Motor neuron (in vitro differentiated cells): ENCODE measurements around the gene SPTAN1. TPM values are rescaled to one million over a fixed set of nuclear protein-coding genes. Genes with fewer than 3 reads are reported as not detected.
A peak's percentile ranks its signal among the peaks of the same experiment; 100 is the strongest.

Experiments used
- ATAC-seq, 8 experiments: fragments of 200-7000 bp; cut with Tn5 transposase; replicated peaks in 6 of 8; 2 replicates each; pipeline ENCODE4 v1.8.0; 2021; ENCODE audit warnings: mild to moderate bottlenecking in 8 of 8, moderate library complexity in 8 of 8
- H3K27ac ChIP-seq, 2 donors: fragments of 250-450 bp; sonication (Bioruptor Pico); 2 replicates each; pipeline ENCODE4 v1.9.0; 2021; ENCODE audit warnings: antibody characterized with exemption in 2 of 2, mild to moderate bottlenecking in 2 of 2, moderate library complexity in 1 of 2
- H3K4me1 ChIP-seq, 2 donors: fragments of 250-450 bp; sonication (Bioruptor Pico); replicated peaks in 1 of 2; 2 replicates each; pipeline ENCODE4 v1.6.1; 2021; ENCODE audit warnings: antibody characterized with exemption in 2 of 2, mild to moderate bottlenecking in 2 of 2, moderate library complexity in 1 of 2
- H3K4me3 ChIP-seq, 5 donors: fragments of 250-450 bp; sonication (Bioruptor Pico); 2 replicates each; pipeline ENCODE4 v1.9.0; 2021; ENCODE audit warnings: antibody characterized with exemption in 5 of 5, mild to moderate bottlenecking in 5 of 5, moderate library complexity in 4 of 5
- WGBS, 10 experiments: fragments of 450-650 bp; shearing (Covaris generic); methylation state at CpG; one replicate each; pipeline ENCODE4 v1.0.0; 2022; 5-methylcytosine and 5-hydroxymethylcytosine counted together
- in situ Hi-C, 9 experiments: fragments of 400-800 bp; cut with MboI; loops; one replicate each; pipeline ENCODE4 v1.15.0; 2021; ENCODE audit warnings: low sequenced_read_pairs in 9 of 9, low pct_unique_long_range_greater_than_20kb in 2 of 9; ENCODE audit not compliant: unreplicated experiment in 9 of 9
- total RNA-seq, 8 experiments: library from RNA; unstranded; fragments of 300-600 nt; gene quantifications; 2 replicates each; pipeline versions ENCODE4 v1.2.3 to v1.2.4, GENCODE V29; 2022

SPTAN1 gene
- total RNA-seq, 8 experiments from 2014 or later = 195 to 680 (median 254) TPM

DNA sequence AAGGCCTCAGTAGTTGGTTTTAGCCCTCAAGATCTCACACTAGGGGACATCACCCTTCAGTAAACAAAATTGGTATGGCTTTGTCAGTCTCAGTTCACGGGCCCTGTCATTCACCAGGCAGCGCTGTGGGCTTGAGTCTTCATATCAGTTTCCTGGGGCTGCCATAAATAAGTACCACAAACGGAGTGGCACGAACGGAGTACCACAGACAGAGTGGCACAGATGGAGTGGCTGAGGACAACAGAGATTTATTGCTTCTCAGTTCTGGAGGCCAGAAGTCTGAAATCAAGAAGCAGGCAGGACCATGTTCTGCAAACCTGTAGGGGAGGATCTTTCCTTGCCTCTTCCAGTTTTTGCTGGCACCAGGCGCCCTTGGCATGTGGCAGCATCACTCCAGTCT lies 66.7 kb downstream of the SPTAN1 start:
- no peak for ATAC-seq
- Histone ChIP-seq H3K4me1 (no peaks in the 10 kb centered on the region), H3K27ac (no peak overlapping the region), H3K4me3 (no peak overlapping the region)
- WGBS, 10 experiments = 87 to 100% (median 96%) methylated on average over 2 to 5 of the region's 6 CpGs; no CpG with 5 or more reads in 4 of the 10 experiments
- in situ Hi-C loops = loop anchor here in 1 of 9 experiments (25.0 kb wide), 1 partner anchor 368 kb away; no protein-coding TSS in a partner anchor

DNA sequence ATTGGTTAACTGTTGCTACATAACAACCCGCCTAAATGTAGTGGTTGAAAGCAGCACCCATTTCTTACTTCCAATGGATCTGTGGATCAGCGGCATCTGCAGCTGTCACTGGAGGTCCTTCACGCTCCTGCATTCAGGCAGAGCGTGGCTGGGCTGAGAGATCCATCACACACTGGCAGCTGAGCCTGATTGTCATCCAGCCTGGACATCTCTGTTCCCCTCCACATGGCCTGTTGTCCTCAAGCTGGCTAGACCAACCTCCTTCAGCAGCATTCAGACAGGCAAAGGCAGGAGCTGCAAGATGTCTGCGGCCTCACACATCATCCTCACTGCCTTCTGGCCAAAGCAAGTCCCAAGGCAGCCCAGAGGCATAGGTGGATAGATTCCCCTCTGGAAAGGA lies 67.4 kb downstream of the SPTAN1 start:
- WGBS, 10 experiments = 80 to 100% (median 94%) methylated on average over 1 to 4 of the region's 5 CpGs; no CpG with 5 or more reads in 6 of the 10 experiments
- H3K27ac ChIP-seq = no peak overlapping the region
- in situ Hi-C loops = loop anchor here in 1 of 9 experiments (25.0 kb wide), 1 partner anchor 368 kb away; no protein-coding TSS in a partner anchor
- H3K4me3 ChIP-seq = no peak overlapping the region
- H3K4me1 ChIP-seq = no peaks in the 10 kb centered on the region
- ATAC-seq = no peak

DNA sequence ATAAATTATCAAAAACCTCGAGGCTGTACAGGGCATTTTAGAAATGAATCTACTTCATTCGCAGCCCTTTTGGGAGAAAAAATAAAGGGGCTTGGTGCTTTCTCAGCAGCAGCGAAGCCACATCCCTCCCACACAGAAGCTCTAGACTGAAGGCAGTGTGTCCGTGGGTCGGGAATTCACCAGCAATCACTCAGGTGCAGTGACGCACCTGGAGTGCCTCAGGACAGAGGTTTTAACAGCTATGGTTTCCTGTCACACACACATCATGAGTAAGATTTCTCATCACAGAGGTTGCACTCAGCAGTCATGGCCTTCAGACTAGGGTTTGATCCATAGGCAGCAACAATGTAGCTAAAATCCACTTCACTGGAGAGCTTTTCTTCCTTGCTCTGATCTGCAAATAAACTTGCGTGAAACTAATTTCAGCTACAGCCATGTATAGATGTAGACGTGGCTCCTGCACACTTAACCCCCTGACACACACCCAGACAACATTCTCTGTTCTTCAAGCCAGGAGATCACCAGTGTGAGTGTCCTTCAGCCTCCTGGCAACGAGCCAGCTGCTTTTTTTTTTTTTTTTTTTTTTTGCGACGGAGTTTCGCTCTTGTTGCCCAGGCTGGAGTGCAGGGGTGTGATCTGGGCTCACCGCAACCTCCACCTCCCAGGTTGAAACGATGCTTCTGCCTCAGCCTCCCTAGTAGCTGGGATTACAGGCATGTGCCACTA lies 69.5 kb downstream of the SPTAN1 start:
- in situ Hi-C loops = loop anchor here in 1 of 9 experiments (25.0 kb wide), 1 partner anchor 365 kb away; no protein-coding TSS in a partner anchor
- no peak for ATAC-seq
- WGBS, 10 experiments = 20 to 100% (median 98%) methylated on average over 1 to 7 of the region's 14 CpGs

DNA sequence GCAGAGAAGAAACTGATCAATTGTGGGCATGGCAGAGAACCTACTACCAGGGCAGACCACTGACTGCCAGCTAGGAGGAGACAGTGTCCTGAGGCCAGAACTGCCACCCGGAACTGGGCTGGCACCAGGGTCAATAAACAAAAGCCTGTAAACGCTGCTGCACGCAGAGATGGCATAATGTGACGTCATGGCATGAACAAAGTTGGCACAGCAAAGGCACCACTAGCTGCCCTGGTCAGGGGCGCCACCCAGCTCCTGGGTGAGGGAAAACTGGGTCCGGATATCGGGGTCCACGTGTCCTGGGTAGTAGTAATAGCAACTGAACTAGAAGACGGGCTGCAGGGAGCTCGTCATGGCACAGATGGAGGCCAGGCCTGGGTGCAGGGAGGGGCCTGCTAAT lies 72.2 kb downstream of the SPTAN1 start:
- no peak for ATAC-seq
- in situ Hi-C loops = loop anchor here in 1 of 9 experiments (25.0 kb wide), 1 partner anchor 363 kb away; no protein-coding TSS in a partner anchor
- no peaks in the 10 kb centered on the region for H3K4me1 ChIP-seq
- H3K4me3 ChIP-seq = no peak overlapping the region
- WGBS, 10 experiments = 90 to 100% (median 96%) methylated on average over 2 to 8 of the region's 10 CpGs; no CpG with 5 or more reads in 5 of the 10 experiments
- H3K27ac ChIP-seq = no peak overlapping the region

More for the DNA sequence above, 69.5 kb downstream of the SPTAN1 start:
- H3K27ac ChIP-seq = no peak overlapping the region
- no peaks in the 10 kb centered on the region for H3K4me1 ChIP-seq
- no peak overlapping the region for H3K4me3 ChIP-seq

DNA sequence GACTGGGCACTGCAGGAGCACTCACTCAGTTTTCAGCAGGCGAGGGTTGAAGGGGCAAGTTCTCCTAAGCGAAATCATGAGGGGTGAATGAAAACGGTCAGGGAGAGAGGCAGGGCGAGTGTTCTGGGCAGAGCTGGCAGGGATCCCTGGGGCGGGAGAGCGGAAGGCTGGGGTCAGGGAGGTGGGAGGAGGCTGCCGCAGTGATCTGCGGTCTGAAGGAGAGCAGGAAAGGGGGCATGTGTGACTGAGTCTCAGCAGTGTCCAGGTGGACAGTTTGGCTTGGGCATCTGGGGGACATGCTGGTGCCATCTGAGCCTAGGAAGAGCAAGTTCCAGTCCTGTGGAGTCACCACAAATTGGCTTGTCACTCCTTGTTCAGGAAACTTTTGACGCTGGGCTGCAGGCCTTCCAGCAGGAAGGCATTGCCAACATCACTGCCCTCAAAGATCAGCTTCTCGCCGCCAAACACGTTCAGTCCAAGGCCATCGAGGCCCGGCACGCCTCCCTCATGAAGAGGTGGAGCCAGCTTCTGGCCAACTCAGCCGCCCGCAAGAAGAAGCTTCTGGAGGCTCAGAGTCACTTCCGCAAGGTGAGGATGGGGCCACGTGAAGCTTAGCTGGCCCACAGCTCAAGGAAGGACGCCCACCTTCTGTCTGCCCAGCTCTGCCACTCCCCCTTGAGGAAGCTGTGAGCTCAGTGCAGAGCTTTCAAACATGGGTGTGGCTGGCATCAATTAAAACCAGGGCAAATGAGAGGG lies 73.2 kb downstream of the SPTAN1 start:
- H3K4me1 ChIP-seq = no peaks in the 10 kb centered on the region
- WGBS, 10 experiments = 40 to 100% (median 65%) methylated on average over 1 to 13 of the region's 20 CpGs; no CpG with 5 or more reads in 2 of the 10 experiments
- ATAC-seq = peak in 5 of 8 experiments; percentile 13 to 35 (median 22)
- no peak overlapping the region for H3K4me3 ChIP-seq
- H3K27ac ChIP-seq = no peak overlapping the region
- in situ Hi-C loops = no loop called here

DNA sequence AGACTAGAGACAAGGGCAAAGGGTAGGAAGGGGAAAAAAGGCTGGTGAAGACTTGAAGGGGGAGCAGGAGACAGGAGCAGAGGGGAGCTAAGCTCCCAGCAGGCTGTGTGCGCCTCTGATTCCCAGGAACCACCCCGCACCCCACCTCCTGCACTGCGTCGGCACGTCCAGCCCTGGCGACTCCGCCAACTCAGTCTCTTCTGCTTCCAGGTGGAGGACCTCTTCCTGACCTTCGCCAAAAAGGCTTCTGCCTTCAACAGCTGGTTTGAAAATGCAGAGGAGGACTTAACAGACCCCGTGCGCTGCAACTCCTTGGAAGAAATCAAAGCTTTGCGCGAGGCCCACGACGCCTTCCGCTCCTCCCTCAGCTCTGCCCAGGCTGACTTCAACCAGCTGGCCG lies 73.8 kb downstream of the SPTAN1 start:
- peak in 5 of 8 experiments; percentile 2 to 19 (median 14) for ATAC-seq
- H3K4me1 ChIP-seq = no peaks in the 10 kb centered on the region
- 87 to 100% (median 95%) methylated on average over 5 to 8 of the region's 16 CpGs; no CpG with 5 or more reads in 6 of the 10 experiments for WGBS, 10 experiments
- no peak overlapping the region for H3K4me3 ChIP-seq
- no peak overlapping the region for H3K27ac ChIP-seq
- in situ Hi-C loops = no loop called here

DNA sequence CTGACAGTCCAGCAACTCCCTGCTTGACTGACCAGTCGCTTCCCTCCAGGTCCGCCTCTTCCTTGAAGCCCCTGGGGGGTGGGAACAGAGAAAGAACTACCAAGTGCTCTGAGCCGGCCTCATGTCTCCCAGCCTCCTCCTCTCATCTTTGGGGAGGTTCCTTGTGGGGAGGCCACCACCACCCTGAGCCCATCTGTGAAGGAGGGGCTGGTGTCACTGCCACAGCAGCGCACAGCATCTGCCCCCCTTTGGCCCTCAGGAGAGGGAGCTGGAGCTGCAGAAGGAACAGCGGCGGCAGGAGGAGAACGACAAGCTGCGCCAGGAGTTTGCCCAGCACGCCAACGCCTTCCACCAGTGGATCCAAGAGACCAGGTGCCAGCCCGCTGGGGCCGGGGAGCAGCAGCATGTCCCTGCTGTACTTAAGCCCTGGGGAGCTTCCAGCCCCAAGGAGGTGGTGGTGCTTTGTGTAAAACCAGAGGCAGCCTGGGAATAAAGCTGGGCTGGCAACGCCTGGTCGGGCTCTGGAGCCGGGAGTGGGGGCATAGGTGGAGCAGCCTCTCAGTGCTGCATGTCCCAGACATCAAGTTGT lies 74.8 kb downstream of the SPTAN1 start:
- H3K4me1 ChIP-seq = no peaks in the 10 kb centered on the region
- in situ Hi-C loops = no loop called here
- ATAC-seq = no peak
- 67 to 100% (median 92%) methylated on average over 2 to 3 of the region's 15 CpGs; no CpG with 5 or more reads in 5 of the 10 experiments for WGBS, 10 experiments
- no peak overlapping the region for H3K27ac ChIP-seq
- no peak overlapping the region for H3K4me3 ChIP-seq

DNA sequence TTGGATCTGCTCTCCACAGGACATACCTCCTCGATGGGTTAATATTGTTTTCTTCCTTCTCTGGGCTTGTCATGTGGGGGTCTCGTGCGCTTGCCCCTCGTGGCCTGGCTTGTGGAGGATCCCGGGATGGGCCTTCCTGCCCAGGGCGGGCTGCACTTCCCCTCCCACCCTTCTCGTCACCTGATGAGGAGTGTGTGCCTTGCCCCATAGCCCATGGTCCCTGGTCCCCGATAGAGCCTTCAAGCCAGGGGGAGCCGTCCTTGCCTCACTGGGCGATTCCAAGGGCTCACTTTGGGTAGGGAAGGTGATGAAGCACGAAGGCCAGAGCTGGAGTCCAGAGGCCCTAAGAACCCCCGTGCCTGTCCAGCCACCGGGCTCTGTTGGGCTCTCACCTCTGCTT lies 75.5 kb downstream of the SPTAN1 start:
- H3K27ac ChIP-seq = no peak overlapping the region
- ATAC-seq = peak in 1 of 8 experiments; percentile 13
- in situ Hi-C loops = no loop called here
- WGBS, 10 experiments = 40 to 100% (median 100%) methylated on average over 1 to 6 of the region's 13 CpGs; no CpG with 5 or more reads in 3 of the 10 experiments
- no peaks in the 10 kb centered on the region for H3K4me1 ChIP-seq
- no peak overlapping the region for H3K4me3 ChIP-seq

DNA sequence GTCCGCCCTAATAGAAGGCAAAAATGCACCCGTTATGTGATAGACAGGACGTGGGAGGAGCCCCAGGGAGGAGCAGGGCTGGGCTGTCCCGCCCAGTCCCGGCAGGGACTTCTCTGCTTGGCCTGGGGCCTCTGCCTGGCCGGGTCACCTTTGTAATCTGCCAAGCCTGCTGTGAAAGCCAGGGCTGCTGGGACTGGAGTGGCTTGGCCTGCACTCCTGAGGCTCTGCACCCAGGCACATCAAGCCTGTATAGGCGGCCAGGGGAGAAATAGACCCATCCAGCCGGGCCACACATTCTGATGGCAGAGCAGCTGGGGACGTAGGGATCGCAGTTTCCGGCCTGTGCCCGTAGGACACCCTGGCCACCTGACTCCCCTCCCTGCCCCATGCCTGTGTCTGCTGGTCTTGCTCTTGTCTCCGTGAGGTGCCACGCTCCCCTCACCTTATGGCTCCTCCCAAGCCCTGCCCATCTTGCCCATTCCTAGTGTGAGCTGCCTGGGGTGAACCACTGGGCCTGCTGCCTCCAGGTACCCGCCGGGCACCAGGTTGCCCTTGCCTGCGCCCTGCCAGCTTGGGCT lies 76.2 kb downstream of the SPTAN1 start:
- no peak overlapping the region for H3K4me3 ChIP-seq
- no peak overlapping the region for H3K27ac ChIP-seq
- in situ Hi-C loops = no loop called here
- no peaks in the 10 kb centered on the region for H3K4me1 ChIP-seq
- peak in 7 of 8 experiments; percentile 7 to 93 (median 26) for ATAC-seq
- WGBS, 10 experiments = 14 to 100% (median 62%) methylated on average over 1 to 9 of the region's 17 CpGs; no CpG with 5 or more reads in 4 of the 10 experiments

DNA sequence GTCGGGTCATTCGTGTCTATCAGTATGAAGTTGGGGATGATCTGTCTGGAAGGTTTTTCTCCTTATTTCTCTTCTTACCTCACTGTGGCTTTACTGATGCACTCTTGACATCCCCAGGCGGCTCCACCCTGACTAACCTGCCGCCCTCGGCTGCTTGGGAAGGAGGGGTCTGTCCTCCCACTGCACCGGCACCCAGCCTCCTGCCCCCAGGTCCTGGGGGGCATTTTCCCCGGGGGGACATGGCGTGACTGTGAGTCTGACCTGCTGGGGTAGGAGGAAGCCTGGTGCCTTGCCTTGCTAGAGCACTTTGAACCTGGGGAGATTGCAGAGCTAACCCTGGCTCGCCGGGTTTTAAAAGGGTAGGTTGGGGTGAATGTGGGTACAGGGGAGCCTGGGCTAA lies 76.7 kb downstream of the SPTAN1 start:
- Histone ChIP-seq H3K4me3 (no peak overlapping the region), H3K27ac (no peak overlapping the region), H3K4me1 (no peaks in the 10 kb centered on the region)
- in situ Hi-C loops = no loop called here
- no peak for ATAC-seq
- WGBS, 10 experiments = 93 to 100% methylated on average over 1 to 3 of the region's 10 CpGs; no CpG with 5 or more reads in 8 of the 10 experiments

DNA sequence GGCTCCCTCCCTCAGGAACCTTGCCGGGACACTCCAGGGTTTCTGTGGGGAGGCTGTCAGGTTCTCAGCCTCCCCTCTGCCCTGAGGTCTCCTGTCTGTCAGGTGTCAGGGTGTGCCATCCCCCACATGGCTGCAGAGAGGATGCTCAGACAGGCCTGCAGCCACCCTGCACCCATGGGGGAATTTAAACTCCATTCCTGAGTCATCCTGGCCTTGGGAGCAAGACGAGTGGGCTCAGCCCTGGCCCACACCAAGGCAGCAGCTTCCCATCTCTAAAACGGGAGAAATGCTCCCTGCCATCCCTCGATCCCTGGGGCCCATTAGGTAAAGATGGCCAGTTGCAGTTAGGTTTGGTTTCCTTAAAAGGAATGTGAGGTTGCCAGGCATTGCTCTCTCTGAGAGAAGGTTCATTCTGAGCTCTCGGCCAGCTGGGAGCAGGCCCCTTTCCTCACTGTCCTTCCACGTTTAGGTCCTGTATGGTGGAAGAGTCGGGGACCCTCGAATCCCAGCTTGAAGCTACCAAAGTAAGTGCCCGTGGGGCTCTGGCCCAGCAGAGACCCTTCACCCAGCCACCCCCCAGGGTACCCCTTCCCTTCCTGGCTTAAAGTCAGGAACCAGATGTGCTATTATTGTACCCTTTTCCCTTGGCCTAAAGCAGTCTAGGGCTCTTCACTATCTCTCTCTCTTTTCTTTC lies 77.6 kb downstream of the SPTAN1 start:
- H3K4me1 ChIP-seq = no peaks in the 10 kb centered on the region
- no peak for ATAC-seq
- in situ Hi-C loops = no loop called here
- WGBS, 10 experiments = 42 to 100% methylated on average over 1 to 4 of the region's 9 CpGs; no CpG with 5 or more reads in 8 of the 10 experiments
- H3K4me3 ChIP-seq = no peak overlapping the region
- H3K27ac ChIP-seq = no peak overlapping the region

DNA sequence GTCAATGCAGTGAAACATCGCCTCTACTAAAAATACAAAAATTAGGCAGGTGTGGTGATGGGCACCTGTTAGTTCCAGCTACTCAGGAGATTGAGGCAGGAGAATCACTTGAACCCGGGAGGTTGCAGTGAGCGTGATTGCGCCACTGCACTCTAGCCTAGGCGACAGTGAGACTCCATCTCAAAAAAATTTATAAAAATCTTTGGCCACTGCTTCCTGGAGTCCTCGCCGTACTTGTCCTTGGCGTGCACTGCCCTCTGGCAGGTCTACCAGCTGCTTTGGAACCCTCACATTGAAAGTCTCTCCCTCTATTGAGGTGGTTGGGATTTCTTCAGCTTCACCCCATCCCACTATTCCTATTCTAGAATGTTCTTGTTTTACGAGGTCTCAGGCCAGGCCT lies 79.2 kb downstream of the SPTAN1 start:
- Histone ChIP-seq H3K4me3 (no peak overlapping the region), H3K27ac (no peak overlapping the region), H3K4me1 (peaks cover 0 to 8% of the 10 kb centered on the region in 2 donors)
- ATAC-seq = no peak
- 80 to 100% (median 96%) methylated on average over 1 to 9 of the region's 9 CpGs; no CpG with 5 or more reads in 2 of the 10 experiments for WGBS, 10 experiments
- in situ Hi-C loops = no loop called here
